Measurements from ENCODE around the gene ZNF280A. TPM values are rescaled to one million over a fixed set of nuclear protein-coding genes. Genes with fewer than 3 reads are reported as not detected.

The ZNF280A gene
- polyA plus RNA-seq, 1 donor from 2014 or later = not detected

DNA sequence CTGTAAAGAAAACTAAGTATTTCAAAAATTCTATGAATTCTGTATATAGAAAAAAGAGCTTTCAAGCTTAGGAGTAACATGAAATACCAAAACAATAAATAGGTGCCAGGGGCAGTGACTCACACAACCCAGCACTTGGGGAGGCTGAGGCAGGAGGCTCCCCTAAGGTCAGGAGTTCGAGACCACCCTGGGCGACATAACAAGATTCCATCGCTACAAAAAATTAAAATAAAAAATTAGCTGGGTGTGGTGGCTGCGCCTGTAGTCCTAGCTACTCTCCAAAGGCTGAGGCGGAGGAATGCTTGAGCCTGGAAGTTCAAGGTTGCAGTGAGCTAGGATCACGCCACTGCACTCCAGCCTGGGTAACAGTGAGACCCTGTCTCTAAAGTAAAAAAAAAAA, 33.0 kb downstream of the ZNF280A start:
- Histone ChIP-seq H3K9me3 (ENCODE audit: low read length) (no peaks in the 10 kb centered on the region), H3K9me2 (ENCODE audit: insufficient read depth, low read length) (no peaks in the 10 kb centered on the region), H3K79me2 (replicated peaks; ENCODE audit: insufficient read depth, low read length) (no peaks in the 10 kb centered on the region), H3F3A (ENCODE audit: insufficient read depth, low read length, poor library complexity, severe bottlenecking) (no peaks in the 10 kb centered on the region), H2AFZ (ENCODE audit: low read depth, low read length) (no peak overlapping the region), H3K36me3 (ENCODE audit: insufficient read depth, low read length) (peaks cover 12% of the 10 kb centered on the region), H3K27me3 (ENCODE audit: insufficient read depth, low read depth, low read length) (no peaks in the 10 kb centered on the region), H3K27ac (ENCODE audit: low read length) (no peak overlapping the region), H3K4me3 (ENCODE audit: low read length) (no peak overlapping the region), H4K20me1 (ENCODE audit: insufficient read depth) (no peaks in the 10 kb centered on the region), H3K4me2 (ENCODE audit: low read length) (no peak overlapping the region), H3K9ac (ENCODE audit: low read length) (no peak overlapping the region)
- TF ChIP-seq, protein P1, sequence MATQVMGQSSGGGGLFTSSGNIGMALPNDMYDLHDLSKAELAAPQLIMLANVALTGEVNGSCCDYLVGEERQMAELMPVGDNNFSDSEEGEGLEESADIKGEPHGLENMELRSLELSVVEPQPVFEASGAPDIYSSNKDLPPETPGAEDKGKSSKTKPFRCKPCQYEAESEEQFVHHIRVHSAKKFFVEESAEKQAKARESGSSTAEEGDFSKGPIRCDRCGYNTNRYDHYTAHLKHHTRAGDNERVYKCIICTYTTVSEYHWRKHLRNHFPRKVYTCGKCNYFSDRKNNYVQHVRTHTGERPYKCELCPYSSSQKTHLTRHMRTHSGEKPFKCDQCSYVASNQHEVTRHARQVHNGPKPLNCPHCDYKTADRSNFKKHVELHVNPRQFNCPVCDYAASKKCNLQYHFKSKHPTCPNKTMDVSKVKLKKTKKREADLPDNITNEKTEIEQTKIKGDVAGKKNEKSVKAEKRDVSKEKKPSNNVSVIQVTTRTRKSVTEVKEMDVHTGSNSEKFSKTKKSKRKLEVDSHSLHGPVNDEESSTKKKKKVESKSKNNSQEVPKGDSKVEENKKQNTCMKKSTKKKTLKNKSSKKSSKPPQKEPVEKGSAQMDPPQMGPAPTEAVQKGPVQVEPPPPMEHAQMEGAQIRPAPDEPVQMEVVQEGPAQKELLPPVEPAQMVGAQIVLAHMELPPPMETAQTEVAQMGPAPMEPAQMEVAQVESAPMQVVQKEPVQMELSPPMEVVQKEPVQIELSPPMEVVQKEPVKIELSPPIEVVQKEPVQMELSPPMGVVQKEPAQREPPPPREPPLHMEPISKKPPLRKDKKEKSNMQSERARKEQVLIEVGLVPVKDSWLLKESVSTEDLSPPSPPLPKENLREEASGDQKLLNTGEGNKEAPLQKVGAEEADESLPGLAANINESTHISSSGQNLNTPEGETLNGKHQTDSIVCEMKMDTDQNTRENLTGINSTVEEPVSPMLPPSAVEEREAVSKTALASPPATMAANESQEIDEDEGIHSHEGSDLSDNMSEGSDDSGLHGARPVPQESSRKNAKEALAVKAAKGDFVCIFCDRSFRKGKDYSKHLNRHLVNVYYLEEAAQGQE (IDR thresholded peaks at IDR 0.05; ENCODE audit: borderline replicate concordance) = no peak
- no peak for TF ChIP-seq EZH2 (IDR thresholded peaks at IDR 0.05; ENCODE audit: borderline replicate concordance, insufficient read depth, low read length, poor library complexity, severe bottlenecking)
- no peak for TF ChIP-seq EP300 (conservative IDR thresholded peaks at IDR 0.05; ENCODE audit: poor library complexity, severe bottlenecking)
- TF ChIP-seq TAF1 (IDR thresholded peaks at IDR 0.05; ENCODE audit: low read depth) = no peak
- no peak for TF ChIP-seq POLR2AphosphoS5 (IDR thresholded peaks at IDR 0.05)
- TF ChIP-seq RAD21 (conservative IDR thresholded peaks at IDR 0.05) = no peak
- TF ChIP-seq, protein P2, sequence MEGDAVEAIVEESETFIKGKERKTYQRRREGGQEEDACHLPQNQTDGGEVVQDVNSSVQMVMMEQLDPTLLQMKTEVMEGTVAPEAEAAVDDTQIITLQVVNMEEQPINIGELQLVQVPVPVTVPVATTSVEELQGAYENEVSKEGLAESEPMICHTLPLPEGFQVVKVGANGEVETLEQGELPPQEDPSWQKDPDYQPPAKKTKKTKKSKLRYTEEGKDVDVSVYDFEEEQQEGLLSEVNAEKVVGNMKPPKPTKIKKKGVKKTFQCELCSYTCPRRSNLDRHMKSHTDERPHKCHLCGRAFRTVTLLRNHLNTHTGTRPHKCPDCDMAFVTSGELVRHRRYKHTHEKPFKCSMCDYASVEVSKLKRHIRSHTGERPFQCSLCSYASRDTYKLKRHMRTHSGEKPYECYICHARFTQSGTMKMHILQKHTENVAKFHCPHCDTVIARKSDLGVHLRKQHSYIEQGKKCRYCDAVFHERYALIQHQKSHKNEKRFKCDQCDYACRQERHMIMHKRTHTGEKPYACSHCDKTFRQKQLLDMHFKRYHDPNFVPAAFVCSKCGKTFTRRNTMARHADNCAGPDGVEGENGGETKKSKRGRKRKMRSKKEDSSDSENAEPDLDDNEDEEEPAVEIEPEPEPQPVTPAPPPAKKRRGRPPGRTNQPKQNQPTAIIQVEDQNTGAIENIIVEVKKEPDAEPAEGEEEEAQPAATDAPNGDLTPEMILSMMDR (IDR thresholded peaks at IDR 0.05; ENCODE audit: poor library complexity, severe bottlenecking) = no peak
- no peak for TF ChIP-seq MXI1 (conservative IDR thresholded peaks at IDR 0.05; ENCODE audit: poor library complexity, severe bottlenecking)
- TF ChIP-seq SMC3 (conservative IDR thresholded peaks at IDR 0.05; ENCODE audit: poor library complexity) = no peak

- Histone ChIP-seq H3K36me3 (ENCODE audit: insufficient read depth, low read length) (peaks cover 12% of the 10 kb centered on the region), H3K4me3 (ENCODE audit: low read length) (no peak overlapping the region), H4K20me1 (ENCODE audit: insufficient read depth) (no peaks in the 10 kb centered on the region), H3K27ac (ENCODE audit: low read length) (no peak overlapping the region), H3K9me2 (ENCODE audit: insufficient read depth, low read length) (no peaks in the 10 kb centered on the region), H3K27me3 (ENCODE audit: insufficient read depth, low read depth, low read length) (no peaks in the 10 kb centered on the region), H2AFZ (ENCODE audit: low read depth, low read length) (no peak overlapping the region), H3K4me2 (ENCODE audit: low read length) (no peak overlapping the region), H3K79me2 (replicated peaks; ENCODE audit: insufficient read depth, low read length) (no peaks in the 10 kb centered on the region), H3F3A (ENCODE audit: insufficient read depth, low read length, poor library complexity, severe bottlenecking) (no peaks in the 10 kb centered on the region), H3K9me3 (ENCODE audit: low read length) (no peaks in the 10 kb centered on the region), H3K9ac (ENCODE audit: low read length) (no peak overlapping the region)
- TF ChIP-seq, protein P2 (IDR thresholded peaks at IDR 0.05; ENCODE audit: poor library complexity, severe bottlenecking) = no peak
- no peak for TF ChIP-seq SMC3 (conservative IDR thresholded peaks at IDR 0.05; ENCODE audit: poor library complexity)
- no peak for TF ChIP-seq POLR2AphosphoS5 (IDR thresholded peaks at IDR 0.05)
- no peak for TF ChIP-seq EP300 (conservative IDR thresholded peaks at IDR 0.05; ENCODE audit: poor library complexity, severe bottlenecking)
- TF ChIP-seq, protein P1 (IDR thresholded peaks at IDR 0.05; ENCODE audit: borderline replicate concordance) = no peak
- no peak for TF ChIP-seq EZH2 (IDR thresholded peaks at IDR 0.05; ENCODE audit: borderline replicate concordance, insufficient read depth, low read length, poor library complexity, severe bottlenecking)
- no peak for TF ChIP-seq TAF1 (IDR thresholded peaks at IDR 0.05; ENCODE audit: low read depth)
- no peak for TF ChIP-seq RAD21 (conservative IDR thresholded peaks at IDR 0.05)
- no peak for TF ChIP-seq MXI1 (conservative IDR thresholded peaks at IDR 0.05; ENCODE audit: poor library complexity, severe bottlenecking)
These were observed 33.8 kb downstream of the ZNF280A start for GRCh38 chr22:22486132-22486899.
